Eye (tissue), 1 donor: ENCODE results near the gene LUZP2.

ENCODE experiments used
- DNase-seq: peaks from one replicate; pipeline ENCODE4 v3.0.0-alpha.2; 2015

Gene LUZP2

DNA sequence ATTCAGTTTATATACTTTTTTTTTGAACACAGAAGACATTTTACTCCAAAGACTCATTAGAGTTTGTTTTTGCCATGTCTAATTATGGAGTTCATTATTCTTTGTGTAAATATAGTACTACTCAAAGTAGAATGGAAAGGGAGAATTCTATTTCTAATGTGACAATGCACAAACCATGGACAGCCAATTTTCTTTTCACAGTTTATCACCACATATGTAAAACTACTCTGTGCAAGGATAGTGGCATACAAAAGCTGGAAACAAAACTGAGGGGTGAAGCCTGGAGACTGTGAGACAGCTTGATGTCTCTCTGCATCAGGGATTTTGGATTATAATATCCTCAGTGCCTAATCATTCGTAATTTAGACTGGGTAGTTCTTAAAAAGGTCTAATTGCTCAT is 75.5 kb downstream of the LUZP2 start:
- no peak for DNase-seq

DNA sequence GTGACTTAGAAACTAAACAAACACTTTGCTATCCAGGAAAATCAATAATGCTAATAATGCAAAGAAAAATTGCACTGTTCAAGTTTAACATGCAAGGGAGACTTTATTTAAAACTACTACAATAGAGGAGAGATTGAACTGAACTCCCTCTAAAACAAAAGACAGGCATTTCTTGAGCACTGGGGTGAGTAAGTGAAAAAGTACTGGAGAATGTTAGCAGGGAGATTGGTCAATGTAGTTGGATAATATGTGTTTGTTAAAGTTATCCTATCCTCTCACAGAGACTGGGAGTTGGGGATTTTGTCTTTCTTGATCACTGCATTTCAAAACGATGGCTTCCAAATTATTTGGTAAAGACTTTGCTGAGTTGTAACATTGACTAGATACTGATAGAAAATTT is 77.6 kb downstream of the LUZP2 start:
- DNase-seq = no peak

DNA sequence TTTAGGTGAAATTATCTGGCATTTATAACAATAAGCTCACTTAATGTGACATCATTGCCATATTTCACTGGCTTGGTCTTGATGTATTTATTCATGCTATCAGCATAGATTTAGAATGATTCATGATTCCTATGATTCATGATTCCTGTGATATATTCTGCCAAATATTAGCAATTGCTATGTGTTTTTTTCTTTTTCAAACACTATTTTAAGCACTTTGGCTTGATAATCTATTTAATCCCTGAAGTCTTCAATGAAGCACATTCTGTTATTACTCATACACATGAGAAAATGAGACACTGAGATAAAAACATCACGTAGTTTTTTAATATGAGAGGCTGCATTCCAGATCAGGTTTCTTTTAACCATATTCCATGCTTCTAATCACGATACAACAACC is 78.5 kb downstream of the LUZP2 start:
- DNase-seq = no peak

DNA sequence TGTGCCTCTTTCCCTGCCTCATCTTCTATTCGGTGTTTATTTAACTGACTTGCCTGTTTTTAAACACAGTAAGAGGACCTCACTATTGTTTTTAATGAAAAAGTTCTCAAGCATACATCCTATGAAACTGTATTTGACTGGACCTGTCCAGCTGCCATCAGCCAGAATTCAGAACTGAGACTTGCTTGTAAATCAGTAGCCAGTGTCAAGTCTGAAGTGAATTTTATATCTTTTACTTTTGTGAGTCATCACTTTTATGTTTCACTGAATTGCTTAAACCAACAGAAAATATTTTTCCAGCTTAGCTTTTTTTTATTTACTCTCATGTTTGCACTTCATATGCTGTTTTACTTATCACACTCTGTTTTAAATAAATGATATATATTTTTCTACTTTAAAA is 88.3 kb downstream of the LUZP2 start:
- no peak for DNase-seq

DNA sequence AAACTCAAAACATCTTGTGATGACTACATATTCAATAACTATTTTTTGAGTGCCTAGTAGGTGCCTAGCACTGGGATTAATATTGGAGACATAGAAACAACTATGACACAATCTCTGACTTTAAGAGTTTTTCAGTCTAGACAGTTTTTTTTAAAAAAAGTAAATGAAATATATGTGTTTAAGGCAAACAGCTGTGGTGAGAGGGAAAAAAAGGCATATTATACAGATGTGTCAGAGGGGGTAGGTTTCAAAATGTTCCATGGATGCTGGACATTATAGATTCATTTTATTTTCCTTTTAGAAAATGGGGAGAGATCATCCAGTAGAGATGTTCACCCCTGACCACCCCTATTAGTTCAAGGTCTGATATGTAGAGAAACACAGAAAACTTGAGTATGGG is 90.8 kb downstream of the LUZP2 start:
- DNase-seq = no peak

DNA sequence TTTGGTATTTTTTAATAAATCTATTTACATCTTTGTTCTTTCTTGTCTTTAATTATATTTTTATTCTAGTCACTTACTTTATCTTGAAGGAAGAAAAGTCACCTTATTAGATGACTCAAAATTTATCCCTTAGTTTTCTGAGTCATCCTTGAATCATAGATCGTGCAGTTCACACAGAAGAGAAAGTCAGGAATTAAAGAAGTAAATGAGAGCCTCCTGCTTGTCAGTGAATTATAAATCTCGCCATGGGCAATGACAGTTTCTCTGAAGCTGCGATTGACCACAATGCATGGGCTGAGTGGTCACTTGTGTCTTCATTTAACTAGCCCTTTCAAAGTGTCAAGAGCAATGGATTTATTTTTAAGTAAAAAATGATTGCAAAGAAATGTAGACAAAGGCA is 91.2 kb downstream of the LUZP2 start:
- DNase-seq = no peak

DNA sequence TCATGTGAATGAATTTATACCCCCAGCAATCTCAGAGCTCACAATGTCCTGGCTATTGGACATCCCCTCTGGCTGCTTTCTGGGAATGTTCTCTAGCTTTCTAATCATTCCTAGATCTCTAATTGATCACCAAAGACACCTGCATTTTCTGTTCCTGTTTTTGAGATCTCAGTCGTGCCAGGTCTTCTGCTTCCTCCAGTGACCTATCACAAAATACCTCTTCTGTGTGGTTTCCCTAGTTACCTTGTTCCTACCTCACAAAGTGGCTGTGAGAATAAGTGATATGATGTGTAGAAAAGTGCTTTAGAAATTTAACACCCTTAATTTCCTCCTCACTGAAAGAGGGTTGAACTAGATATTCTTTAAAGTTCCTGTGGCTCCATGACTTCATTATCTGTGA is 92.2 kb downstream of the LUZP2 start:
- no peak for DNase-seq

DNA sequence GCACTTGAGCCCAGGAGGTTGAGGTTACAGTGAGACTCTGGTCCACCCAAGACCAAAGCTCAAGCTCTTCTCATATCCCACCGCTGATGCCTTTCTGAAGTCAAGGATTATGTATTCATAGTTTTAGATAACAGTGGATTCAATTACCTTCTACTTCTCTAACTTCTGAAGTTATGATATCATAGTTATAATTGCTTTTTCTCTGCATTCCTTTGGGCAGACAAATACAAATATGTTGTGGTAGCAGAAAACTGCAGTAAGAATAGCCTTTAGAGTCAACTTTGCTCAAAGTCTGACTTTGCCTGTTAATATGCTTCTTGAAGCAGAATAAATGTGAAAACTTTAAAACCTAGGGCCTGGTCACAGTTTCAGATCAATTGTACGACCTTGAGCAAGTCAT is 94.4 kb downstream of the LUZP2 start:
- DNase-seq = no peak

DNA sequence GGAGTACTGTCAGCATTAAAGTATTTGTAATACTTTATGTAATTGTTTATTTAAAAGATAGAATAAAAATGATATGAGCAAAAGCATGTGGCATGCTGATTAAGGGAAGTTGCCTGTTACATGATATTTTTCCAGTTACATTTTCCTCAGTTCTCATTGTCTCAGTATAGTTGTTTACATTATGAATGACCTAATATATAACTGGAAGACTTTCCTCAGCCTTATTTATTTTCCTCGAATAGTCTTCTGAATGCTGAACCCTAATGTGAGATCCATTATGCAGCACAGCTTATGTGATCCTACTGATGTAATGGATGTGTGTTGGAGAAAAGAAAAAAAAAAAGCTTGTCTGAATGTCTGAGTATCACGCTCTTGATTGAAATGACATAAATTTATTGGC is 95.5 kb downstream of the LUZP2 start:
- no peak for DNase-seq

DNA sequence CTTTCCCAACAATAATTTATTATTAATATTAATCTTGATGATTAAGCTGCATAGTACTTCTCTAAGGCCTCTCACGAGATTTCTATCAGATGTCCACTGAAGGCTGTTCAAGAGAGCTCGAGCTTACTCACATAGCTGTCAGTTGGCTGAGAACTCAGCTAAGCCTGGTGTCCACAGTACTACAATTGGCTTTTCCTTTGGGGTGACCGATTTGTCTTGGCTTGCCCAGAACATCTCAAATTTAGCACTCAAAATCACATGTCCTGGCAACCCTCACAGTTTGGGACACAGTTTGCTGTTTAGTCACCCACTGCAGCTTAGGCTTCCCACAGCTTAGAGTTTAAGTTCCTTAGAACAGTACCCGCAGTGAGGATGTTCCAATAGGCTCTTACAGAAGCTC is 96.5 kb downstream of the LUZP2 start:
- DNase-seq = no peak

DNA sequence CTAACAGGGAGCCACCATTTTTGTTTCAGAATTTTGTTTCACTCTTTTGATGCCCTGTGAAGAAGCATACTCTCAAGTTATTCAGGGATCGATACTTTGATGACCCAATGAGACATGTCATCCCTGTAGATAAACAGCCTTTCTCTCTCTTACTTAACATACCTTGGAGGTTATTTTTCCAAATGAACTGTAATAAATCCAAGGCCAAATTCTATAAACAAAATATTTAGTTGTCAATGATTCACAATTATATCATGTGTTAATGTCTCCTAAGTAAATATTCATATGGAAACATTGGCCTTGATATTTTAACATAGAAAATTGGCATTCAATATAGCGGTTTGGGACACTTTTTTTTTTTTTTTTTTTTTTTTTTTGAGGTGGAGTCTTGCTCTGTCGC is 97.5 kb downstream of the LUZP2 start:
- no peak for DNase-seq

DNA sequence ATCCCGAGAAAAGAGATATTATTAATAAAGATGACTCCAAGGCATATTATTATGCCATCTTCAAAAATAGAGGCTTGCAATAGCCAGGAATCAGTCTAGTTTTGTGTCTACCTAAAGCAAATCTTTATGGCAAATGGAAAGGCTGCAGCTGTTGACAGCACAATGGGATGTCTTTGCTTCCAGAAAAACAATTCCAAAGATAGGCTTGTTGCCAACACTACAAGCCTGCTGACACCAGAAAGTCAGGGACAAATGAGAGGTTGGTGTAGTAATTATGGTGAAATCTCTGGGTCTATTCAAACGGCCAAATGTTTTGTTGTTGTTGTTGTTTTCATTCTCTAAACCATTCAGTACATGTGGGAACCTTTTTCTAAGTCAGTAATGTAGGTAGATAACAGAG is 101.8 kb downstream of the LUZP2 start:
- no peak for DNase-seq

DNA sequence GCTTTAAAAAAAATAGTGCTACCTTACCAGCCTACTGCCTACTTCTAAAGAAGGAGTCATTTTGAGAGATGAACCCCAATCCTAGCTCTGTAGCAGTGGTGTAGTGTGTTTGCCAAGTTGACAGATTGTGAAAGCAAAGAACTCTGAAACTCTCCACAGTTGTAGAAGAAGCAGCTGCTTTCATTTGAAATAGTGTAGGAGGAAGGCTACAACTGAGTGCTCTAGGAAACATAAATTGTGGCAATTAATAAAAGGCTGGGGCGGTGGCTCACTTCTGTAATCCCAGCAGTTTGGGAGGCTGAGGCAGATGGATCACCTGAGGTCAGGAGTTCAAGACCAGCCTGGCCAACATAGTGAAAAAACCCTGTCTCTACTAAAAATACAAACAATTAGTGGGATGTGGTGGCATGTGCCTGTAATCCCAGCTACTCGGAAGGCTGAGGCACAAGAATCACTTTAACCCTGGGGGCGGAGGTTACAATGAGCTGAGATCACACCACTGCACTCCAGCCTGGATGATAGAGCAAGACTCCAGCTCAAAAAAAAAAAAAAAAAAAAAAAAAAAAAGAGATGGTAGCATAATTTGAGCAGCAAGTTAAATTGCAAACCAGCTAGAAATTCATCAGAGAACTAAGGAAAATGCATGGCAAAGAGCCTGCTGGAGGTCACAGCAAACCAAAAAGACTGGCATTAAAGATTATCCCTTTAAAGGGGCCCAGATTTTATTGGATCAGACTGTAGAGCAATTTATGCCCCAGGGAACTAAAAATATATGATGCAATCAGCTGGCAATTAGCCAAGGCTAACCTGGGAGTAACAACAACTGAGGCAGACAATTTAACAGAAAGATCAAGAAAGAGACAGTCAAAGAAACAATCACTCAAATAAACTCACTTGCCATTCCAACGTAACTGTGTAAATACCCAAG is 112.6 kb downstream of the LUZP2 start:
- no peak for DNase-seq

DNA sequence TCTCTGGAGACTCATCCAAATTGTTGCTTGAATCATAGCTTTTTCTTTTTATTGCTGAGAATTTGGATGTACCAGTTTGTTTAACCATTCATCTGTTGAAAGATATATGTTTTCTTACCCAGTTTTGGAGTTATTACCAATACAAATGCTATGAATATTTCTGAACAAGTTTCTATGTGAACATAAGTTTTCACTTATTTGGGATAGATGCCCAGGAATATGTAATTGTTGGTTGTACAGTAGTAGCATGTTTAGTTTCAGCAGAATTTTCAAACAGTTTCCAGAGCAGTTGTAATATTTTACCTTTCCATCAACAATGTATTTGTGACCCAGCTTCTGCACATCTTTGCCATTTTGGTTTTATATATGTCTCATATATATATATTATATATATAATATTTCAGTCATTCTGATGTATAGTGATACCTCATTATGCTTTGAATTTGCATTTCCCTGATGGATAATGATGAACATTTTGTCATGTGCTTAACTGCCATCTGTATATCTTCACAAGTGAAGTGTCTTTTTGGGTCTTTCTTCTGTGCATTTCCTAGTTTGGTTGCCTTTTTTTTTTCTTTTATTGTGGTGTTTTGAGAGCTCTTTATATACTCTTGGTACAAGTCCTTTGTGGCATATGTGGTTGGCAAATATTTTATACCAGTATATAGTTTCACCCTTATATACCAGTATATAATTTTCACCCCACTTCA is 118.8 kb downstream of the LUZP2 start:
- DNase-seq = no peak

DNA sequence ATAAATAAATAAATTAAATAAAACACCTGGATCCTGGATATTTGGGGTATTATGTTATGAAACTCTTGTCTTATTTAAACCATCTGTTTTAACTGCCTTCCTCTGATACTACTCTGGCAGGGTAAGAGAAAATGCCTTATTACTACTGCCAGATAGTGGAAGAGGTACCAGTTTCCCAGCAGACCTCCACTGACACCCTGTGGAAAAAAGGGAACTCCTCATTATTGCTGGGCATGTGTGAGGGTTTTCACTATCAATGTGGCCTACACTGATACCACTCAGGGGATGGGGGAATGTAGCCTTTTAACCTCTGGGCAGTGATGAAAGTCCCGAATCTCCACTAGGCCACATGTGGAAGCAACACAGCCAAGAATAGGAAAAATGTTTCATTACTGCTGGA is 121.0 kb downstream of the LUZP2 start:
- DNase-seq = no peak

DNA sequence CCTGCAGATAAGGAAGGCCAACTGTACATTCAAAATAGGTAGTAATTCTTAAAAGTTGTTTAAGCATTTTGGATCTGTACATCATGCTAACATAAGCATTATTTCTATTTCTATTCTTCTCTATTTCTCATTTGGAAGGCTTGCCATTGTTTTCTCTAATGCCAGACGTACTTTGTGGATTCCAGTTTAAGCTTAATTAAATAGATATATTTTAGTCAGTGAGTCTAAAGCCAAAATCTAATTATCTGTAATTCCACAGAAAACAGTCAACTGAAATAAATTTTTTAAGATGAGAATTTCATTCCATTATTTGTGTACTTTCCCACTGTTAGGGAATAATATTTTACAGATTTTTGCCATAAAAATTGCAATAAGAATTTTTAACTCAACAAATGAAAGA is 123.0 kb downstream of the LUZP2 start:
- no peak for DNase-seq

DNA sequence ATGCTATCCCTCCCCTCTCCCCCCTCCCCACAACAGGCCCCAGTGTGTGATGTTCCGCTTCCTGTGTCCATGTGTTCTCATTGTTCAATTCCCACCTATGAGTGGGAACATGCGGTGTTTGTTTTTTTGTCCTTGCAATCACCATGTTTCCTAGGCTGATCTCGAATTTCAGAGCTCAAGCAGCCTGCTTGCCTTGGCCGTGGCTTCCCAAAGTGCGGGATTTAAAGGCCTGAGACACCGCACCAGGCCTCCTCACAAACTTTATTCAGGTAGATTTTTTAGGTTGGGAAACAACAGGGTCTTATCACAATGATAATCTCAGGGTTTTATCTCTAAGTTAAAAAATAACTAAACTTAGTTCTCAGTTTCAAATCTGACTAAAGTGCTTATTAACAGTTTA is 125.4 kb downstream of the LUZP2 start:
- DNase-seq = no peak

DNA sequence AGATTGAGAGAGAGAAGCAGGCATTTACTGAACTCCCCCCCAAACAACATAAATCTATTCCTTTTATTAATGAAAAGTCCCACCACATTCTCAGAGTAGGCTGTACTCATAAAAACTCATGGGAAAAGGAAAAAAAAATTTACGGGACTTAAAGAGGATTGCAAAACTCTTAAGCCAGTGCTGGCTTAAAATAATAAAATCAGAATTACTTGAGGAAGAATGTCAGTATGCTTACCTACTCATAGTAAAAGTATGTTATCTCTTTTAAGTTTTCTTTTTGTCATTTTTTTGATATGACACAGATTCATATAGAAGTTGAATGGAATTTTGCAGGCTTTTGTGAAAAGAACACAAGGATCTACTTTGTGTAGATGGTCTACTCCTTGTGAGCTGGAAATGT is 126.3 kb downstream of the LUZP2 start:
- no peak for DNase-seq

DNA sequence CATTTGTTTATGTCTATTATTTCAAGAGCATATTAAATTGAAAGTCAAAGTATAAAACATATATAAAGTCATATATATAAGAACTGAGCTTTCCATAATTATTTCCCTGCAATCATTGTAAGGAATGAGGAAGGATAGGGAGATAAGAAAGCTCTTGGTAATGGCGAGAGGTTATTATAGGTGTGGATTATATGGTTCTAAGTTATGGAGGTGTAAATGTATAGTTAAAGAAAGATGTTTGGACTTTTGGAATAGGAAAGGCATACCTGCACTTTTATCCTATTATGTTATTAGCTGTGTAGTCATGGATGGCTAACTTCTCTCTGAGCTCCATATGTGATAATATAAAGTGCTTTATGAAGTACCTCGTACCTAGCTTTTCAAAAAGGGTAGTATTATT is 127.6 kb downstream of the LUZP2 start:
- DNase-seq = no peak

DNA sequence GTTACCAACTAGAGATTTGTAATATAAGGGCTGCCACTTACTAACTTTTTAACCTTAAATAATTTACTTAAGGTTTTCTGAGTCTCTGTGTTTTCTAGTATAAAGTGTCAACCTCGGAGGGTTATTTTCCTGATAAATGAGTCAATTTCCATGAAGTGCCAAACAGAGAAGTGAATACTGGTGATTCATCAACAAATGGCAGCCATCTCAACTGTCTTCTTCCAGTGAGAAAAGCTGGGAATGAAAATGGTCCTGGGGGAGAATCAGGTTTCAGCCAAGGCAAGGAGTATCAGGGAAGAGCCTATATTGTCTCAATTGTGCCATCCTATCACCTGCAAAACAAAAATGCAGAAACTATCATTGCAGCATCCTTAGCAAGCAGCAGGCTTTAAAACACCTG is 129.1 kb downstream of the LUZP2 start:
- no peak for DNase-seq

DNA sequence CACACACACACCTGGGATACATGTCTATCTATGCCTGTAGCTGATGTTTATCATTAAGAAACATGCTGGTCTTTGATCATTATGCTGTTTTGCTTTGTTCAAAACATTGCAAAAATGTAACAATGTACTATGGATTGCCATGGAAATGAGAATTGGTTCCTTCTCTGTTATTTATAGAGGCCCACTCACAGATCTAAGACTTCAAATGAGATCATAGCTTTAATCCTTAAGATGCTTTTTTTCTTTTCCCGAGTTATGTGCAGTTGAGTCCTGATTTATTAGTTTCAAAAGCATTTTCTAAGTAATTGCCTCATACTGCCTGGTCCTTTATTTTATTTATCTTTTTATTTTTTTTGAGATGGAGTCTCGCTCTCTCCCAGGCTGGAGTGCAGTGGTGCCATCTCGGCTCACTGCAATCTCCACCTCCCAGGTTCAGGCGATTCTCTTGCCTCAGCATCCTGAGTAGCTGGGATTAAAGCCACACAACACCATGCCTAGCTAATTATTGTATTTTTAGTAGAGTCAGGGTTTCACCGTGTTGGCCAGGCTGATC is 131.4 kb downstream of the LUZP2 start:
- no peak for DNase-seq

DNA sequence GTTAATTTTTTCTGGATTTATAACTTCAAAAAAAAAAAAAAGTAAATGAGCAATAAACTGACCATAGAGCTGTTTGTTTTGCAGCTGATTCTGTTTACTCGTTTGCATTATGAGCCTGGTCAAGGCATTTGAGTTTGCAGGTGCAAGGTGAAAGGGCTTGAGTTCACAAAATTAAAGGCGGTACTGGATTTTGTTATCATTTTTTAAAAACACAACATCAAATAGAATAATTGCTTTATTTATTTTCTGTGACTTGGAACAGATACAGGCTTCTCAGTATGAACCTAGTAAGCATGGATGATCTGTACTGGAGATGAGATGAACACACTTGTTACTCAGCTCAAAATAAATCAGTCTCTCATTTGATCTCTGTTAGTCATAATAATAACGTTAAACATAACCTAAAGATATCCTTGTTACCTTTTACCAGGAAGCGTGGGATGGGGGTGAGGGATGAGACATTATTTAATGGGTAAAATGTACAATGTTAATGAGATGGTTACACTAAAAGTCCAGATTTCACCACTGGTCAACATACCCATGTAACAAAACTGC is 137.8 kb downstream of the LUZP2 start:
- DNase-seq = no peak

DNA sequence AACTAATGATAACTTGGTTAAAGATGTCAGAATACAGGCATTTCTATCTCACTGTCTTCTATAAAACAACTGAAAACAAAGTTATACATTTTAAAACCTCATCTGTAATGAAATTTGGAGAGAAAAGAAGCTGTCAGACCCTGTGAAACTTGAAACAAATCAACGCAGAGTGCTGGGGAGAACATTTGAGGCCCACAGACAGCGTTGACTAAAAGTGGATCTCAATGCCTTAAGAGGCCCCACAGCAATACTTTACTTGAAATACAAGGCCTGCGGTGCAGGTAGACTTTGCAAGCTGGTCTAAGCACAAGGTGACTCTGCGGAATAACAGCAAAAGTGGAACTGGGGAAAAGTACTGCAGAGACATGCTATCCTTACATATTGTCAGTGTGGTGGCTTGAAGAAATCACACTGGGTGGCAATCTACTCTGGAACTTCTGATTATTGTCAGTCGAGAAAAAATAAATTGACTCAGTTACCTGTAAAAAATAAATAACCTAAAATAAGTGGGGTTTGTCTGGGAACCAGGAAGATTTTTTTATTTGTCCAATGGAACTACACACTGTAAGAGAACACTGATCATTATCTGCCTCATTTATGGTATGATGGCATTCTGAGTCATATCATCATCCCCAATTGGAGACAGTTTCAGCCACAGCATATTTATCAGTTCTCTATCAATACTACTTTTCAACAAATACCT is 138.9 kb downstream of the LUZP2 start:
- DNase-seq = no peak
